HepG2 (cell line): Measurements from ENCODE around the gene USP5. TPM values are rescaled to one million over a fixed set of nuclear protein-coding genes. Genes with fewer than 3 reads are reported as not detected.
A peak's percentile ranks its signal among the peaks of the same experiment; 100 is the strongest.

Source experiments
- ADNP ChIP-seq: sonication (generic); formaldehyde crosslinking; IDR thresholded peaks from 2 replicates; pipeline ENCODE4 v1.4.0; 2020; ENCODE audit warnings: missing genetic modification reagents
- ARNTL ChIP-seq: sonication (generic); formaldehyde crosslinking; IDR thresholded peaks from 2 replicates; pipeline ENCODE4 v1.4.0; 2020; ENCODE audit warnings: mild to moderate bottlenecking, missing genetic modification reagents
- FOXK1 ChIP-seq: sonication (generic); formaldehyde crosslinking; IDR thresholded peaks from 2 replicates; pipeline ENCODE4 v1.4.0; 2020; ENCODE audit warnings: low read depth, missing genetic modification reagents, borderline replicate concordance
- MZF1 ChIP-seq: sonication (generic); formaldehyde crosslinking; IDR thresholded peaks from 2 replicates; pipeline ENCODE4 v1.8.1; 2023; ENCODE audit warnings: mild to moderate bottlenecking, missing genetic modification reagents, borderline replicate concordance
- NFE2 ChIP-seq: sonication (generic); formaldehyde crosslinking; IDR thresholded peaks from 2 replicates; pipeline ENCODE4 v1.4.0; 2020; ENCODE audit warnings: missing genetic modification reagents
- NFRKB ChIP-seq: fragments of 450-650 bp; IDR thresholded peaks from 2 replicates; pipeline ENCODE4 v1.6.1; 2017
- PAX8 ChIP-seq: sonication (generic); formaldehyde crosslinking; IDR thresholded peaks from 2 replicates; pipeline ENCODE4 v1.8.0; 2022; ENCODE audit warnings: mild to moderate bottlenecking, missing genetic modification reagents, borderline replicate concordance
- SALL1 ChIP-seq: sonication (generic); formaldehyde crosslinking; IDR thresholded peaks from 2 replicates; pipeline ENCODE4 v1.8.0; 2022; ENCODE audit warnings: mild to moderate bottlenecking, missing genetic modification reagents
- SIN3B ChIP-seq: fragments of 150-350 bp; IDR thresholded peaks from 2 replicates; pipeline ENCODE4 v1.6.1; 2014; ENCODE audit warnings: low read length
- SMAD9 ChIP-seq: sonication (generic); formaldehyde crosslinking; IDR thresholded peaks from 2 replicates; pipeline ENCODE4 v1.5.1; 2020; ENCODE audit warnings: mild to moderate bottlenecking, missing genetic modification reagents
- TOE1 ChIP-seq: sonication (generic); formaldehyde crosslinking; IDR thresholded peaks from 2 replicates; pipeline ENCODE4 v1.4.0; 2020; ENCODE audit warnings: mild to moderate bottlenecking, missing genetic modification reagents
- ZNF329 ChIP-seq: sonication (generic); formaldehyde crosslinking; IDR thresholded peaks from 2 replicates; pipeline ENCODE4 v1.9.0; 2021; ENCODE audit warnings: low read depth, mild to moderate bottlenecking, missing genetic modification reagents
- ZNF382 ChIP-seq: sonication (generic); formaldehyde crosslinking; IDR thresholded peaks from 2 replicates; pipeline ENCODE4 v1.5.0; 2020; ENCODE audit warnings: missing genetic modification reagents, mild to moderate bottlenecking, borderline replicate concordance
- ZNF446 ChIP-seq: sonication (generic); formaldehyde crosslinking; IDR thresholded peaks from 2 replicates; pipeline ENCODE4 v1.5.0; 2020; ENCODE audit warnings: mild to moderate bottlenecking, missing genetic modification reagents
- polyA plus RNA-seq, 8 experiments: library from polyadenylated mRNA; depleted of rRNA in 3 of 8; stranded (reverse) in 7 of 8; unstranded in 1 of 8; fragments of >200 nt; fragmentation: Illumina TruSeq in 4 of 8; extraction: Trizol in 4 of 8; gene quantifications; 2 replicates each; pipeline versions ENCODE4 v1.2.1 to v1.2.3, GENCODE V29; 2011 to 2016; ENCODE audit warnings: low read depth in 4 of 8, missing spikeins in 1 of 8, mixed read lengths in 1 of 8; ENCODE audit not compliant: insufficient read depth in 1 of 8
- total RNA-seq, 5 experiments: library from RNA; depleted of rRNA; stranded (reverse); fragments of >200 nt; fragmentation: Illumina TruSeq; extraction: Trizol; gene quantifications; 2 replicates each; pipeline ENCODE4 v1.2.3, GENCODE V29; 2016; ENCODE audit warnings: low read depth in 1 of 5
- TF ChIP-seq, protein P1 (sequence below): sonication (generic); formaldehyde crosslinking; IDR thresholded peaks from 2 replicates; pipeline ENCODE4; 2020; ENCODE audit warnings: missing genetic modification reagents, mild to moderate bottlenecking, borderline replicate concordance
- TF ChIP-seq, protein P2 (sequence below): IDR thresholded peaks from 2 replicates; pipeline ENCODE4 v1.6.1; 2016; ENCODE audit warnings: mild to moderate bottlenecking
- TF ChIP-seq, protein P3 (sequence below): sonication (generic); formaldehyde crosslinking; IDR thresholded peaks from 2 replicates; pipeline ENCODE4 v1.8.1; 2023; ENCODE audit warnings: mild to moderate bottlenecking, inconsistent platforms, moderate library complexity, missing genetic modification reagents, borderline replicate concordance
- TF ChIP-seq, protein P4 (sequence below): sonication (generic); formaldehyde crosslinking; IDR thresholded peaks from 2 replicates; pipeline ENCODE4 v1.8.1; 2023; ENCODE audit warnings: missing genetic modification reagents, mild to moderate bottlenecking, borderline replicate concordance
- TF ChIP-seq, protein P5 (sequence below), 2 experiments: sonication (generic) in 1 of 2; formaldehyde crosslinking in 1 of 2; IDR thresholded peaks; 2 replicates each; pipeline versions ENCODE4 v1.5.1 to v1.6.1; 2011 to 2020; ENCODE audit warnings: borderline replicate concordance in 1 of 2, low read depth in 1 of 2, low read length in 1 of 2, mild to moderate bottlenecking in 1 of 2, missing genetic modification reagents in 1 of 2, moderate library complexity in 1 of 2

Gene USP5
- total and polyA plus RNA-seq, 2 of the 13 experiments (the other 11 are each of a cell fraction or from before 2014, with no cell fraction given), result 39.6 to 56.0 TPM

DNA sequence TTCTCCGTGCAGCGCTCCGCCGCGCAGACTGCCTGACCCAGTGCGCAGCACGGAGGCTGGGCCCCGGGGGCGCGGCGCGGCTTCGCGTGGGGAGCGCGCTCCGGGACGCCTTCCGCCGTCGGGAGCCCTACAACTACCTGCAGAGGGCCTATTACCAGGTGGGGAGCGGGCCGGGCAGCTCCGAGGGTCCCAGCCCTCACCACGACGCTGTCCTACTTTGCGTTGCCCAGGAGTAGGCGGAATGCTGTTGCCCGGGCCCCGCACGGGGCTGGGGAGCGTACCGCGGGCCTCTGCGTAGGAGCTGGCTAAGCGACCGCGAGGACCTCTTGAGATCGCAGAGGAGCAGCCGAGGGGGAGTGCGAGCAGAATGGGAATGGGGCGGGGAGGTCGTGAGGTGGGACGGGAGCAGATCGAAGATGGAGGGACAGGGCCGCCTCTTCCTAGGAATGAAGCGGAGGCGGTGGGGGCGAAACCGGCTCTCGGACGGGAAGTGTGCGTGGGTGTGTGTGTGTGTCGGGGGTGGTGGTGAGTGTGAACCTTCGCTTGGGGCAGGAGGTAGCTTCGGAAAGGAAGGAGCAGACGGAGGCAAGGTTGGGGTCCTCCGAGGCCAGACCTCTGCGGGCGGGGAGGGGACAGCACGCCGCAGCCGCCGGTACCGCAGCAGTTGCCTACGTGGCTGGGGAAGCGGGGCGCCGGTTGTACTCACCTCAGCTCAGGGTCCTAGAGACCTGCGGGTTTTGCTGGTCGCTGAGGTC is 23.0 kb upstream of the USP5 start (continued):
- TF ChIP-seq SIN3B, result no peak
- no peak for TF ChIP-seq FOXK1 (CRISPR knock-in tag)
- no peak for TF ChIP-seq ZNF329 (CRISPR knock-in tag)
- TF ChIP-seq NFE2 (CRISPR knock-in tag), result no peak
- no peak for TF ChIP-seq NFRKB
- no peak for TF ChIP-seq TOE1
- TF ChIP-seq SMAD9 (CRISPR knock-in tag), result no peak; the same call in 1 of the 2 replicates
- 0 out of 2 replicates have a peak, but pooled peaks have one; percentile 17 for TF ChIP-seq MZF1
- no peak for TF ChIP-seq ZNF382 (CRISPR knock-in tag)
- no peak for TF ChIP-seq ADNP (CRISPR knock-in tag)
- TF ChIP-seq, protein P1, sequence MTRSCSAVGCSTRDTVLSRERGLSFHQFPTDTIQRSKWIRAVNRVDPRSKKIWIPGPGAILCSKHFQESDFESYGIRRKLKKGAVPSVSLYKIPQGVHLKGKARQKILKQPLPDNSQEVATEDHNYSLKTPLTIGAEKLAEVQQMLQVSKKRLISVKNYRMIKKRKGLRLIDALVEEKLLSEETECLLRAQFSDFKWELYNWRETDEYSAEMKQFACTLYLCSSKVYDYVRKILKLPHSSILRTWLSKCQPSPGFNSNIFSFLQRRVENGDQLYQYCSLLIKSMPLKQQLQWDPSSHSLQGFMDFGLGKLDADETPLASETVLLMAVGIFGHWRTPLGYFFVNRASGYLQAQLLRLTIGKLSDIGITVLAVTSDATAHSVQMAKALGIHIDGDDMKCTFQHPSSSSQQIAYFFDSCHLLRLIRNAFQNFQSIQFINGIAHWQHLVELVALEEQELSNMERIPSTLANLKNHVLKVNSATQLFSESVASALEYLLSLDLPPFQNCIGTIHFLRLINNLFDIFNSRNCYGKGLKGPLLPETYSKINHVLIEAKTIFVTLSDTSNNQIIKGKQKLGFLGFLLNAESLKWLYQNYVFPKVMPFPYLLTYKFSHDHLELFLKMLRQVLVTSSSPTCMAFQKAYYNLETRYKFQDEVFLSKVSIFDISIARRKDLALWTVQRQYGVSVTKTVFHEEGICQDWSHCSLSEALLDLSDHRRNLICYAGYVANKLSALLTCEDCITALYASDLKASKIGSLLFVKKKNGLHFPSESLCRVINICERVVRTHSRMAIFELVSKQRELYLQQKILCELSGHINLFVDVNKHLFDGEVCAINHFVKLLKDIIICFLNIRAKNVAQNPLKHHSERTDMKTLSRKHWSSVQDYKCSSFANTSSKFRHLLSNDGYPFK (CRISPR knock-in tag), result peak; percentile 70; the same call in 1 of the 2 replicates
- TF ChIP-seq, protein P2, sequence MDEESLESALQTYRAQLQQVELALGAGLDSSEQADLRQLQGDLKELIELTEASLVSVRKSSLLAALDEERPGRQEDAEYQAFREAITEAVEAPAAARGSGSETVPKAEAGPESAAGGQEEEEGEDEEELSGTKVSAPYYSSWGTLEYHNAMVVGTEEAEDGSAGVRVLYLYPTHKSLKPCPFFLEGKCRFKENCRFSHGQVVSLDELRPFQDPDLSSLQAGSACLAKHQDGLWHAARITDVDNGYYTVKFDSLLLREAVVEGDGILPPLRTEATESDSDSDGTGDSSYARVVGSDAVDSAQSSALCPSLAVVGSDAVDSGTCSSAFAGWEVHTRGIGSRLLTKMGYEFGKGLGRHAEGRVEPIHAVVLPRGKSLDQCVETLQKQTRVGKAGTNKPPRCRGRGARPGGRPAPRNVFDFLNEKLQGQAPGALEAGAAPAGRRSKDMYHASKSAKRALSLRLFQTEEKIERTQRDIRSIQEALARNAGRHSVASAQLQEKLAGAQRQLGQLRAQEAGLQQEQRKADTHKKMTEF, result 0 out of 2 replicates have a peak, but pooled peaks have one; percentile 34
- TF ChIP-seq, protein P3, sequence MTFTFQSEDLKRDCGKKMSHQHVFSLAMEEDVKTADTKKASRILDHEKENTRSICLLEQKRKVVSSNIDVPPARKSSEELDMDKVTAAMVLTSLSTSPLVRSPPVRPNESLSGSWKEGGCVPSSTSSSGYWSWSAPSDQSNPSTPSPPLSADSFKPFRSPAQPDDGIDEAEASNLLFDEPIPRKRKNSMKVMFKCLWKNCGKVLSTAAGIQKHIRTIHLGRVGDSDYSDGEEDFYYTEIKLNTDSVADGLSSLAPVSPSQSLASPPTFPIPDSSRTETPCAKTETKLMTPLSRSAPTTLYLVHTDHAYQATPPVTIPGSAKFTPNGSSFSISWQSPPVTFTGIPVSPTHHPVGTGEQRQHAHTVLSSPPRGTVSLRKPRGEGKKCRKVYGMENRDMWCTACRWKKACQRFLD (CRISPR knock-in tag), result no peak
- TF ChIP-seq, protein P4, sequence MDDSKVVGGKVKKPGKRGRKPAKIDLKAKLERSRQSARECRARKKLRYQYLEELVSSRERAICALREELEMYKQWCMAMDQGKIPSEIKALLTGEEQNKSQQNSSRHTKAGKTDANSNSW (CRISPR knock-in tag), result no peak
- peak; percentile 46; the same call in 1 of the 2 replicates for TF ChIP-seq ZNF446 (CRISPR knock-in tag)
- 0 out of 2 replicates have a peak, but pooled peaks have one; percentile 37 for TF ChIP-seq PAX8 (CRISPR knock-in tag)
- TF ChIP-seq, protein P5, sequence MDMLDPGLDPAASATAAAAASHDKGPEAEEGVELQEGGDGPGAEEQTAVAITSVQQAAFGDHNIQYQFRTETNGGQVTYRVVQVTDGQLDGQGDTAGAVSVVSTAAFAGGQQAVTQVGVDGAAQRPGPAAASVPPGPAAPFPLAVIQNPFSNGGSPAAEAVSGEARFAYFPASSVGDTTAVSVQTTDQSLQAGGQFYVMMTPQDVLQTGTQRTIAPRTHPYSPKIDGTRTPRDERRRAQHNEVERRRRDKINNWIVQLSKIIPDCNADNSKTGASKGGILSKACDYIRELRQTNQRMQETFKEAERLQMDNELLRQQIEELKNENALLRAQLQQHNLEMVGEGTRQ (IDR thresholded peaks at IDR 0.05; ENCODE audit: low read depth, low read length), result no peak
- TF ChIP-seq, protein P5 (CRISPR knock-in tag; IDR thresholded peaks at IDR 0.05; ENCODE audit: borderline replicate concordance), result peak; percentile 30; the same call in 1 of the 2 replicates
- no peak; the same call in none of the 2 replicates for TF ChIP-seq SALL1
- no peak for TF ChIP-seq ARNTL
